Measurements from ENCODE around the gene PKD1.
"Not testable (repeated sequence)": the region's sequence is repeated elsewhere in the genome, so short reads cannot be mapped to it uniquely, and the experiment has no call there.

Gene PKD1

GRCh38 chr16:2123706-2124376 is 11.9 kb downstream of the PKD1 start:
- not testable (repeated sequence) for DNase-seq (ENCODE audit: low spot score)

- DNase-seq (ENCODE audit: low spot score), result not testable (repeated sequence)
Observed at GRCh38 chr16:2122934-2123683, 12.6 kb downstream of the PKD1 start.

DNA sequence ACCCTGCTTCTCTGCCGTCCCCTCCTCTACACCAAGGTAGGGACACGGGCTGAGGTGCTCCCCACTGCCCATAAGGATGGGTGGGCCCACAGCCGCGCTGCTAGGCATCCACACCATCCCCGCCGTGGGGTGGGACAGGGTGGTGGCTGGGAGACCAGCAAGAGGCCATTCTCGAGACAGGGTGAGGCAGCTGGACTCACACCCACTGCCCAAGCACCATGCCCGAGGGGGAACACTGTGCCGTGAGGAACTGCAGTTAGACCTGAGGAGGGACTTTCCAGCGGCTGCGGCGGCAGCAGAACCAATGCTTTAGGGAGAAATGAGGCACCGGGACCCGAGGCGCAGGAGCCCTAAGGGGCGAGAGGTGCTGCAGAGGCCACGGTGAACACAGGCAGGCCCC is 13.3 kb downstream of the PKD1 start:
- DNase-seq (ENCODE audit: low spot score), result no peak

DNA sequence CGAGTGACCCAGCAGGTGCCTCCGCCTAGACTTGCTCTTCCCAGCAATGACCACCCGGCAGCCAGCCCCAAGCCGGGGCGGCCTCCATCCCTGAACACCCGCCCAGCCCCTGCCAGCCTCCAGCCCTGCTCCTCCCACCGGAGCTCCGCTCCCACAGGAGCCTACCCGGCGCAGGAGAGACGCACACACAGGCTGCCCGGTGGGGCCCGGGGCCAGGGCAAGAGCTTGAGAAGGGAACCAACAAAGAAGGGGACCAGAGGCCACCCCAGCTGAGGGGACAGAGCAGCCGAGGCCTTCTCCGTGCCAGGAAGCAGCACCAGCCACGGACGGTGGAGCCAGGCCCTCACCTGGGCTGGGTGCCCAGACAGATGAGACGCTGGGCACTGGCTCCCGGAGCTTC is 13.8 kb downstream of the PKD1 start:
- no peak for DNase-seq (ENCODE audit: low spot score)

DNA sequence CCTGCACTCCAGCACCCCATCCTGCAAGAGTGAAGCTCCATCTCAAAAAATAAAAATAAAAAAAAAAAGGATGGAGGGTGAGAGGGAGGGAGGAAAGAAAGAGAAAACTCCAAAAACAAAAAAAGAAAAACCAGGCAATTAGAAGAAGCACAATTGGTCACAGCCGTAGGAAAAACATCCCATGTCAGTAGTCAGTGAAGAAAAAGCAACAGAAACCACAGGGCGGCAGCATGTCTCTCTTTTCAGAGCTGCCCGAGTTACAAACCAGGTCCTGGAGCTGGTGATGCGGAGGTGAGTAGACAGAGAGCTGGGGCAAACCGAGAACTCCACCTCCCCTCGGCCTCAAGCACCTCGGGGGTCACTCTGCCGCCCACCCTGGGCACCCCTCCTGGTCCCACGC is 14.4 kb downstream of the PKD1 start:
- peak; percentile 68 for DNase-seq (ENCODE audit: low spot score)

GRCh38 chr16:2117960-2118722 is 17.6 kb downstream of the PKD1 start:
- not testable (repeated sequence) for DNase-seq (ENCODE audit: low spot score)

DNA sequence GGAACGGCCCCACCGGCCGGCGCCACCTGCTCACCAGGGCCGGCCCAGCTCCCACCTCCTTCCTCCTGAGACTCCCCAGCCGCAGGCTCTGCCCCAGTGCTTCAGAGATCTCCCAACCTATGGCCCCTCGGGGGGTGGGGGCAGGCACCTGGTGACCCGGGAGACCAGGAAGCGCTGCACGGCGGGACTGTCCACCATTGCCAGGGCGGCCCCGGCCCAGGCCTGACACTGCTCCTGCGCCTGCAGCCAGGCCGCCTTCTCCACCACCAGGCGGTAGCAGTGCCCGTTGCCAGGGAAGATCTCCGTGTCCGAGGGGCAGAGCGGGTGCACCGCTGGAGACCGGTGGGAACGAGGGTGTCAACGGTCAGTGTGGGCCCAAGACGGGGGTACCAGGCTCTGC is 18.4 kb downstream of the PKD1 start:
- not testable (repeated sequence) for DNase-seq (ENCODE audit: low spot score)

GRCh38 chr16:2116428-2116827 is 19.3 kb downstream of the PKD1 start:
- not testable (repeated sequence) for DNase-seq (ENCODE audit: low spot score)

GRCh38 chr16:2115591-2115973 is 20.1 kb downstream of the PKD1 start:
- no peak for DNase-seq (ENCODE audit: low spot score)

GRCh38 chr16:2114885-2115590 is 20.7 kb downstream of the PKD1 start:
- DNase-seq (ENCODE audit: low spot score), result not testable (repeated sequence)

DNA sequence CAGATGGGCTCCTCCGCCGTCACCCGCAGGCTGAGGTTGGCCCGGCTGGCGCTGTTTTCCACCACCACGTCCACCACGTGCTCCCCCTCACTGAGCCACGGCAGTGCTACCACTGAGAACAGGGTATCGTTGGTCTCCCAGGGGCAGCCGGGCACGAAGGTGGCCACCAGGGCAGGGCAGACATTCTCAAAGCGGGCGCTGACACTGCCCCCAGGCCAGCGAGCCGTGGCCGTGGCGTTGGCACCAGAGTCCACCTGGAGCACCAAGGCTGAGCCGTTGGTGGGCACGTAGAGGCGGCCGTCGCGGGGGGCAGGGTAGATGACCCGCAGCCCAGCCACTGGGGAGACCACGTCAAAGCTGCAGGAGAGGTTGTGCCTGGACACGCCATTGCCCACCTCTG is 21.5 kb downstream of the PKD1 start:
- not testable (repeated sequence) for DNase-seq (ENCODE audit: low spot score)

DNA sequence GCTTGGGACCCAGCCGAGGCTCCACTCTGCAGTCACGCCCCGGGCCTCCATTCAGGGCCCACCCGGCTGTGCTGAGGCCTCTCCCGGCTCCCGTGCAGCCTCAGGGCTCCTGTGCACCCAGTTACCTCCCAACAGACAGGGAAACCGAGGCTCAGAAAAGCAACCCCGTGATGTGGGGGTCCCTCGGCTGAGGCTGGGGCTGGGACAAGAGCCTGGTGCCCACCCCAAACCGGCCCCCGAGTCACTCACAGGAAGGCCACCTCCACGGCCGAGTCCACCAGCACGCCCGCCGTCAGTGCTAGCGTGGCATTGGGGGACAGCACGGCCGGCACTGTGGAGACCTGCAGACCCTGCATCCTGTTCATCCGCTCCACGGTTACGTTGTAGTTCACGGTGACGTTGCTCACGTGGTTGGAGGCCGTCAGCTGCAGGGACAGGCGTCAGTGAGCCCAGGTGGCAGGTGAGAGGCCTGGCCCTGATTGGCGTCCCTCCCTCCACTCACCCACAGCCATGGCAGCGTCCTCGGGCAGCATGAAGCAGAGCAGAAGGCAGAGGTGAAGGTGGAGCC is 23.1 kb downstream of the PKD1 start:
- not testable (repeated sequence) for DNase-seq (ENCODE audit: low spot score)

DNA sequence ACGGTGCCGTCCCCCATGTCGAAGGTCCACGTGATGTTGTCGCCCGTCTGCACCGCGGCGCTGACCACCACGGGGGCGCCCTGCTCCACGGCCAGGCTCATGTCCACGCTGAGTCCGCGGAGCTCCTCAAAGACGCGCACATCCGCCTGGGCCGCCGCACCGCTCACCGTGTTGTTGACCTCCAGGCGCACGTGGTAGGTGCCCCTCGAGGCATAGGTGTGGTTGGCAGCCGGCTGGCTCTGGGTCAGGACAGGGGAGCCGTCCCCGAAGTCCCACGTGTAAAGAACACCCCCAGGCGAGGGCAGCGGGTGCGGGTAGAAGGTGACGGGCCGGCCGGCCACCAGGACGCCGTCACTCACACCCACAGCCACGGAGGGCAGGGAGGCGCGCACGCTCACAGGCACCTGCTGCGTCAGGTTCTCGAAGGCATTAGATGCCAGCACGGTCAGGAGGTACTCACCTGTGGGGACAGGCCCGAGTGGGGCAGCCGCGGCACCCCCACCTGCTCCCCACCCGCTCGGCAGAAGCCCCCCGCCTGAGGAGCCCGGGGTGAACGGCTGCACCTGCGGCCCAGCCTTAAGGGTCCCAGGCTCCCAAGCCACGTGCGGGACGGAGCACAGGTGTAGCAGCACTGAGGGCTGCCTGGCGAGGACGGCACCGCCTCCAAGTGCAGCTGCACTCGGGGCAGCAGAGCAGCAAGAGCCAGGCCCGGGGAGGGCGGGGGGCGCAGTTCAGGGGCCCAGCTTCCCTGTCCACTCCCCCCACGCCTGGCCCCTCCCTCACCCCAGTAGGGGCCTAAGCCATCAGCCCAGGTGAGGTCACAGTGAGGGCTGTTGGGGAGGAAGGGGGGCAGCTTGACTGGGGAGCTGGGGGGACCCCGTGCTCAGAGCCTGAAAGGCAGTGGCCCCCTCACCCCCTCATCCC is 24.0 kb downstream of the PKD1 start:
- not testable (repeated sequence) for DNase-seq (ENCODE audit: low spot score)

DNA sequence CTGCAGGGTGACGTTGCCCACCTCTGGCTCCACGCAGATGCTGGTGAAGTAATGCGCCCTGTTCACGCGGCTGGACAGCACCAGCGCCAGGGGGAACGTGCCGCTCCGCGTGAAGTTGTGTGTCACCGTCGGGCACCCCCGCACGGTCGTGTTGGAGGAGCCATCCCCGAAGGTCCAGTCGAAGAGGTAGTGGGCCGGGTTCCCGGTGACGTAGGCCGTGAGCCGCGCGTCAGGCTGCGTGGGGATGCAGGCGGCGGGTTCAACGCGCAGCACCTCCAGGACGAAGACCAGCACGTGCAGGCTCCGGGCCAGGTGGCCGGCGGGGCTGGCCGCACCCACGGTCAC is 24.7 kb downstream of the PKD1 start:
- not testable (repeated sequence) for DNase-seq (ENCODE audit: low spot score)

GRCh38 chr16:2110332-2111008 is 25.2 kb downstream of the PKD1 start:
- not testable (repeated sequence) for DNase-seq (ENCODE audit: low spot score)

- not testable (repeated sequence) for DNase-seq (ENCODE audit: low spot score)
Observed at GRCh38 chr16:2109872-2110271, 25.8 kb downstream of the PKD1 start.

GRCh38 chr16:2109271-2109580 is 26.5 kb downstream of the PKD1 start:
- DNase-seq (ENCODE audit: low spot score), result not testable (repeated sequence)

GRCh38 chr16:2108446-2109270 is 27.0 kb downstream of the PKD1 start:
- DNase-seq (ENCODE audit: low spot score), result not testable (repeated sequence)

- DNase-seq (ENCODE audit: low spot score), result not testable (repeated sequence)
Observed at GRCh38 chr16:2107791-2108125, 27.9 kb downstream of the PKD1 start.

Data from putamen (tissue), 1 donor.